ENCODE results near the gene NBAS. TPM values are rescaled to one million over a fixed set of nuclear protein-coding genes. Genes with fewer than 3 reads are reported as not detected.
"Not testable (repeated sequence)": the region's sequence is repeated elsewhere in the genome, so short reads cannot be mapped to it uniquely, and the experiment has no call there.

NBAS gene
- total RNA-seq, 1 donor from 2014 or later = 38.7 TPM

DNA sequence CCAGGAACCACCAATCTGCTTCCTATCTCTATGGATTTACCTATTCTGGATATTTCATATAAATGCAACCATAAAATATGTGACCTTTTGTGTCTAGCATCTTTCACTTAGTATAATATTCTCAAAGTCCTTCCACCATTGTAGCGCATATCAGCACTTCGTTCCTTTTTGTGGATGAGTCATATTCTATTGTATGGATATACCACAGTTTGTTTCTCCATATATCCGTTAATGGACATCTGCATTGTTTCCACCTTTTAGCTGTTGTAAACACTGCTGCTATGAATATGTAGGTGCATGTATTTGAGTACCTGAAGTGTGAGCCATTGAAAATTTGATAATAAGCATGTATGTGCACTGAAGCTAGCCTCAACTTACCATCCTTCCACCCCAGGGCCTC is 80.1 kb downstream of the NBAS start:
- intact Hi-C loops (cut with micrococcal nuclease) = no loop called here

DNA sequence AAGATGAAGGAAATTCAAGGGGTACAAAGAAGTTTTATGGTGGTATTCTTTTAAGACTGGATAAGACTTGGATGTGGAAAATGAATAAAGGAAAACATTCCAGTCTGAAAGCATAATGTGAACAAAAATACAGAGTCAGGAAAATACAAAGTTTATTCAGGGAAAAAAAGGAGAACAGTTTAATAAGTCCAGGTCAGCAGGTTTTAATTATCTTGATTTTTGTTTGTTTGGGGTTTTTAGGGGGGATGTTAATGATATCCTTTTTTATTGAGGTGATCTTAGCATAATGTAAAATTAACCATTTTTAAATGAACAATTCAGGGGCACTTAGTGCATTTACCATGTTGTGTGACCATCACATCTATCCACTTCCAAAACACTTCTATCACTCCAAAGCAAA is 80.6 kb downstream of the NBAS start:
- intact Hi-C loops (cut with micrococcal nuclease) = no loop called here

DNA sequence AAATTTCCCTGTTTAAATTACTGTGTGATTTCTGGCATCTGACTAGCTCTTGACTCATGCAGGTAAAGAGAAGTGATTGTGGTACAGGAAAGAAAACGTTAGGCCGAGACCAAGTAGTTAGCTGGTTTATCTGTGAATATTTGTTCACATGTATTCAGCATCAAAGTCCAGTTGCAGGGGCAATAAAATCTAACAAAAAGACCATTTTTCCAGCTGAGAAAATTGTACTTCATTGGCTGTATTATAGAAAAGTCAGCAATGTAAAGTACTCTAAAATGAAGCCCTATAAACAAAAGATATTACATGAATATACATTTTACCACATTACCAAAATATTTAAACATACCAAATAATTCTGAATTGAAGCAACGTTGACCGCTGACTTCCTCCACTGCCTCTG is 88.3 kb downstream of the NBAS start:
- intact Hi-C loops (cut with micrococcal nuclease) = no loop called here

GRCh38 chr2:15472133-15472532 is 89.0 kb downstream of the NBAS start:
- intact Hi-C loops (cut with micrococcal nuclease) = no loop called here

- intact Hi-C loops (cut with micrococcal nuclease) = no loop called here
These were observed 89.5 kb downstream of the NBAS start for GRCh38 chr2:15471606-15472005.

GRCh38 chr2:15460112-15460620 is 101.0 kb downstream of the NBAS start:
- intact Hi-C loops (cut with micrococcal nuclease) = no loop called here

- intact Hi-C loops (cut with micrococcal nuclease) = no loop called here
These were observed 102.9 kb downstream of the NBAS start for GRCh38 chr2:15458277-15458676.

DNA sequence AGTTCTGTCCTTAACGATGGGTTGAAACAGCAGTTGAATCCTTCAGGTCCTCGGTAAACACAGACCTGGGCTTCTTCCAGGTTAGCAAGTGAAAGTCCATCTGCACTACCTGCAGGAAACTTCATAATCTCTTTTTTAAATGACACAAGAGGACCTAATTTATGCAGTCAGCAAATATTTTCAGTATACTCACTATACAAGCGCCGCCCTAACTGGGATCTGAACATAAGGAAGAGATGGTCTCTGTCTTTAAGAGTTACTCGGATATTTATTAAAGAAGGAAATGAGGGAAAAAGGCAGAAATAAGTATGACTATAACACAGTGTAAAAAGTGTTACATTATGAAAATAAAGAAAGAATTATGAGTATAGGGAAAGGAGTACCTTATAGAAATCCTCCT is 103.3 kb downstream of the NBAS start:
- intact Hi-C loops (cut with micrococcal nuclease) = no loop called here

DNA sequence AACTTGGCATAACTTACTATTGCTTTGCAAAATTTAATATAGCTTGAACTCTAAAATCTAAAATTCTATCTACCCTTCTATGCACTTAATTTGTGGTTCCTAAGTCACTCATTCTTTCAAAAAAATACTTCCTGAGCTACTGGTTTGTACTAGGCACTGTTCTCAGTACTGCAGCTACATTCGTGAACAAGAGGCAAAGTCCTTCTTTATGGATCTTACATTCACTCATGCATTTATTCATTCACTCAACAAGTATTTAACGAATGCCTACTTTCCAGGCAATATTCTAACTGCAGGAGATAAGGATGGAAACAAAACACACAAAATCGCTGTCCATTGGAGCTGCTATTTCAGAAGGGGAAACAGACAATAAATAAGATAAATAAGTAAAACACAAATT is 104.8 kb downstream of the NBAS start:
- intact Hi-C loops (cut with micrococcal nuclease) = no loop called here

GRCh38 chr2:15450808-15451207 is 110.3 kb downstream of the NBAS start:
- intact Hi-C loops (cut with micrococcal nuclease) = no loop called here

DNA sequence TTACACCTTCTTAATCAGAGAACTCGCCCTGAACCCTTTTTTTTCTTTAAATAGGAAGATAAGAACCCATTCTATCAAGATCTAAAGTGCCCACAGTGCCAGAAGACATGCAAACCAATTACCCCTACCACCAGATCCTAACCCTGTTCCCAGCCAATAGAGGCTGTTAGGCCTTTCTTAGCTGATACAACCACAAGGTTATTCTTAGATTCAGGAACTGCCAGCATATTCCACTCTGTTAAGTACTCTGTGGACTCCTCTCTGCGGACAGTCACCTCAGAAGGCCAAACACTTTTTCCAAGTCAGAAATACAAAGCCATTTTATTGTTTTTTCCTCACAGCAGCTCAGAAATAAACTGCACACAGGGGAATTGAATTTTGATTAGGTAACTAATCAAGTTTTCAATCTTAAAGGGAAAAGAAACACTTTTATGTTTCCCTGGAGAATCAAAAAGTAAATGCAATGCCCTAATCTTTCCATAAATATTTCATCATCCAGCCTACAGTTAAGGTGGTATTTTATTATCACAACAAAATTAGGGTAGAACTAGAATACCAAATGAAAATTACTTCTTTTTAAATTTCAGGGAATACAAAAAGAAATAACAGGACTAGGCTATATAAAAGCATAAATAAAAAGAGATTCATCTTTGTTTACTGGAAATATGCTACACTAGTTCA is 111.4 kb downstream of the NBAS start:
- intact Hi-C loops (cut with micrococcal nuclease) = no loop called here

DNA sequence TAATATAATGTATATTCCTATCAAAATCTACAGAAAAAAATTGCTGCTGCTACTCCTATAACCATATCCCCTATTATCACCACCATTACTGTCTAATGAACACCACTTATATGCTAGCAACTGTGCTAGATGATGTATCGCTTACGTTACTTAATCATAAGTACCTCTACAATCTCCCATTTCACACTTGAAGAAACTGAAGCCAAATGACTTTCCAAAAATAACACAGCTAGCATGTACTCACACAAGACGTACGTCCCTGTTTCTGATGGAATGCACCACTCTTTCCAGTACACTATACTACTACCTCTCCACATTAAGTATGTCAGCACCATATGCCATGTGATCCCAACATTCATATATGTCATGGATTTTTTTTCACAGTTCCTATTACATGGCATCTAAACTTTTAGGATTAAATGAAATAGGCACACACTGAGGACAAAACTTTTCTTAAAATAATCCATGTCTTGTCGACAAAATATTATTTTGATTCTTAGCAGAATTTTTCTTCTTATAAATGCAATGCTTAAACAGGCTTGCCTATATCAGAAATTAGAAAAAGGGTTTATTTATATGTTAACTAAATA is 112.8 kb downstream of the NBAS start:
- intact Hi-C loops (cut with micrococcal nuclease) = no loop called here

DNA sequence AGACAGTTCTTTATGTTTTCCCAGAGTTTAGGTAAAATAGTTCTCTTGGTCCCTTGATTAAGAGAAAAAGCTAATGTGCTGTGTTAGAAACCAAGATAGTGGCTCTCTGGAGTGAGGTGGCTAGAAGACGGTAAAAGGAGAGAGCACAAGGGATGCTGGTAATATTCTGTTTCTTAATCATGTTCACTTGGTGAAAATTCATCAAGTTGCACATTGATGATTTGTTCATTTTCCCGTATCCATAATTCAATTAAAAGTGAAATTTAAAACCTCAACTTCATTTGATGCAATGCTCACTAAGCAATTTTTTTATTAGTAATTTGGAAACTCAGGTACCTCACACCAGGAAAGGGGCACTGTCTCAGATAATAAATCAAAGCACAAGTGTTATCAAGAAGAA is 113.8 kb downstream of the NBAS start:
- intact Hi-C loops (cut with micrococcal nuclease) = no loop called here

DNA sequence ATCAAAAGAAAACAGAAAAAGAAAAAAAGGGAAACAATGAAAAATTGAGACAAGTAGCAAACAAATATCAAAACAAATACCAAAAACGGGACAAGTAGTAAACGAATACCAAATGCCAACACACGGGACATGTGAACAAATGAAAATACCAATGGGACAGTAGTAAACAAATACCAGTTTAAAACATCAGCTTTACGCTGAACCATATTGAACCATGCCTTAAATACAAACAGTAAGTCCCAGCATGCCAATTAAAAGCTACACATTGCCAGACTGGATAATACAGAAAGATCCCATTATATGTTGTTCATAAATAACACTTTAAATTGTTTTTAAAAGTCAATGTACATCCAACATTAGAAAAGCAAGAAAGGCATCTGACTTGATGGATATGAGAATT is 114.2 kb downstream of the NBAS start:
- intact Hi-C loops (cut with micrococcal nuclease) = no loop called here

- intact Hi-C loops (cut with micrococcal nuclease) = no loop called here
These were observed 115.1 kb downstream of the NBAS start for GRCh38 chr2:15445891-15446562.

DNA sequence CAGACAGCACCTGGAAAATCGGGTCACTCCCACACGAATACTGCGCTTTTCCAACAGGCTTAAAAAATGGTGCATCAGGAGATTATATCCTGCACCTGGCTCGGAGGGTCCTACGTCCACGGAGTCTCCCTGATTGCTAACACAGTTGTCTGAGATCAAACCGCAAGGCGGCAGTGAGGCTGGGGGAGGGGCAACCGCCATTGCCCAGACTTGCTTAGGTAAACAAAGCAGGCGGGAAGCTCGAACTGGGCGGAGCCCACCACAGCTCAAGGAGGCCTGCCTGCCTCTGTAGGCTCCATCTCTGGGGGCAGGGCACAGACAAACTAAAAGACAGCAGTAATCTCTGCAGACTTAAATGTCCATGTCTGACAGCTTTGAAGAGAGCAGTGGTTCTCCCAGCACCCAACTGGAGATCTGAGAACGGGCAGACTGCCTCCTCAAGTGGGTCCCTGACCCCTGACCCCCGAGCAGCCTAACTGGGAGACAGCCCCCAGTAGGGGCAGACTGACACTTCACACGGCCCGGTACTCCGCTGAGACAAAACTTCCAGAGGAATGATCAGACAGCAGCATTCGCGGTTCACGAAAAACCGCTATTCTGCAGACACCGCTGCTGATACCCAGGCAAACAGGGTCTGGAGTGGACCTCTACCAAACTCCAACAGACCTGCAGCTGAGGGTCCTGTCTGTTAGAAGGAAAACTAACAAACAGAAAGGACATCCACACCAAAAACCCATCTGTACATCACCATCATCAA is 121.2 kb downstream of the NBAS start:
- intact Hi-C loops (cut with micrococcal nuclease) = not testable (repeated sequence)

DNA sequence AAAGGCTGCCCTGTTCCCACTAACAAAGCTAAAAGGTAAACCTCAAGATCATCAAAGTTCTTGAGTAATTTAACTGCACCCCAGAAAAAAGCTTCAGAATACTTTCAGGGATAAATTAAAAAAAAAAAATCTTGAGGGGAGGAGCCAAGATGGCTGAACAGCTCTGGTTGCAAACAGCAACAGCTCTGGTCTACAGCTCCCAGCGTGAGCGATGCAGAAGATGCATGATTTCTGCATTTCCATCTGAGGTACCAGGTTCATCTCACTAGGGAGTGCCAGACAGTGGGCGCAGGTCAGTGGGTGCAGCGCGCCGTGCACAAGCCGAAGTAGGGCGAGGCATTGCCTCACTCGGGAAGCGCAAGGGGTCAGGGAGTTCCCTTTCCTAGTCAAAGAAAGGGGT is 121.8 kb downstream of the NBAS start:
- intact Hi-C loops (cut with micrococcal nuclease) = not testable (repeated sequence)

DNA sequence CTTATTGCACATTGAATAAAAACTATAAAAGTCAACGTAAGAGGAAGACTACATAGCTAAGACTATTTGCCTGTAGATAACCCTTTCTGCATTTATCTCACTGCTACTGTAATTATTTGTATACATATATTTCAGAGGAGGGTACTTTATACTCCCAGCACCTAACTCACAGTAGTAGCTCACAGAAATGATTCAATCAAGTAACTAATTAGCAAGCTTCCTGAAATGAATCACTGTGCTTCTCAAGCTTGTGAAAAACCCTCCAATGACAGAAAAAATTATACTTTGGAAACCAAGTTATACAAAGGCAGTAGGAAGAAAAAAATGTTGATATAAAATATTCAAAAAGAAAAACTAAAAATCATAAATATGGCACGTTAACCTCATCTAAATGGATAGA is 124.9 kb downstream of the NBAS start:
- intact Hi-C loops (cut with micrococcal nuclease) = no loop called here

GRCh38 chr2:15435474-15435873 is 125.7 kb downstream of the NBAS start:
- intact Hi-C loops (cut with micrococcal nuclease) = no loop called here

- intact Hi-C loops (cut with micrococcal nuclease) = no loop called here
These were observed 128.4 kb downstream of the NBAS start for GRCh38 chr2:15432642-15433256.

DNA sequence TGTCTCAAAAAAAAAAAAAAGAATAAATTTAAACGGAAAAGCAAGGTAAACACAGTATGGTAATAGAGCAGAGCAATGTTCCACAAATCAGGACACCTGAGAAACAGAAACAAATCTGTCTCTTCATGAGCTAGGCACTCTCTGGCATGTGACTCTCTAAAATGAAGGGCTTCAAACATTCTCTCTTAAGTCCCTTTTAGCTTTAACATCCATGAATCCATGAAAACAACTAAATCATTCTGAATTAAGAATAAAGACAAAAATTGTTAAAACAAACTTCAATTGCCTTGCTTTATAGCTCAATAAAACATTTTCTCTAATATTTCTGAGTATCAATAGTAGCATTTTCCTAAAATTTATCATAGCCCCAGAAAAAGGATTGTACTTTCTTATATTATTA is 132.1 kb downstream of the NBAS start:
- intact Hi-C loops (cut with micrococcal nuclease) = no loop called here

DNA sequence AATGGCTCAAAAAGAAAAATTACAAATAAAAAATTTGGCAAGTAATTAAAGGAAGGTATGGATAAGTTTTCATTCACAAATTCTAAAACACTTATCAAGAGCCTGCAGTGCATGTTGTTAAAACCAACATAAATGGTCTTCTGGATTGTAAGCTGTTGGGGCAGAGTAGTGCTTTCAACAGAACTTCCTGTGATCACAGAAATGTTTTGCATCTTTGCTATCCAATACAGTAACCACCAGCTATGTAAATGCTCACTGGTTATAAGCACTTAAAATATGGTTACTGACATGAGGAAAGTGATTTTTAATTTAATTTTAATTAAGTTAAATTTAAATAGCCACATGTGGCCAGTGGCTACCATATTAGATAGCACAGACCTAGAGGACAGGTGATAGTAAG is 133.1 kb downstream of the NBAS start:
- intact Hi-C loops (cut with micrococcal nuclease) = no loop called here
